GM23338 (cell line): ENCODE results near the gene ANKZF1. TPM values are rescaled to one million over a fixed set of nuclear protein-coding genes. Genes with fewer than 3 reads are reported as not detected.

Experiments
- ATAC-seq: fragments of 200-7000 bp; cut with Tn5 transposase; 3 replicates; pipeline ENCODE4 v1.9.1; 2020
- DNase-seq: peaks from one replicate; pipeline ENCODE4 v3.0.0-alpha.2; 2015; ENCODE audit warnings: low spot score
- H2AFZ ChIP-seq: fragments of 200-600 bp; sonication (generic); 2 replicates; pipeline ENCODE4 v1.8.0; 2016; ENCODE audit warnings: antibody characterized with exemption, mild to moderate bottlenecking, moderate library complexity
- H3F3A ChIP-seq: fragments of 200-600 bp; sonication (generic); replicated peaks from 2 replicates; pipeline ENCODE4 v1.8.0; 2017; ENCODE audit warnings: antibody characterized with exemption, mixed run types, low read depth
- H3K27ac ChIP-seq: fragments of 200-600 bp; sonication (generic); 2 replicates; pipeline ENCODE4 v1.6.1; 2016; ENCODE audit warnings: low read depth
- H3K27me3 ChIP-seq: fragments of 200-600 bp; sonication (generic); 2 replicates; pipeline ENCODE4 v1.8.0; 2016; ENCODE audit warnings: mild to moderate bottlenecking, mixed run types, moderate library complexity; ENCODE audit not compliant: insufficient read depth
- H3K36me3 ChIP-seq: fragments of 200-600 bp; sonication (generic); 2 replicates; pipeline ENCODE4 v1.8.0; 2016; ENCODE audit warnings: mild to moderate bottlenecking; ENCODE audit not compliant: insufficient read depth
- H3K4me1 ChIP-seq: fragments of 200-600 bp; sonication (generic); 2 replicates; pipeline ENCODE4 v1.8.0; 2016; ENCODE audit warnings: mild to moderate bottlenecking, moderate library complexity; ENCODE audit not compliant: insufficient read depth
- H3K4me2 ChIP-seq: fragments of 200-600 bp; sonication (generic); 2 replicates; pipeline ENCODE4 v1.7.1; 2017; ENCODE audit warnings: mixed run types
- H3K4me3 ChIP-seq: fragments of 200-600 bp; sonication (generic); 2 replicates; pipeline ENCODE4 v1.6.1; 2016; ENCODE audit warnings: mixed run types
- H3K79me2 ChIP-seq: fragments of 200-600 bp; sonication (generic); replicated peaks from 2 replicates; pipeline ENCODE4 v1.8.0; 2017; ENCODE audit warnings: mild to moderate bottlenecking; ENCODE audit not compliant: insufficient read depth
- H3K9me2 ChIP-seq: fragments of 200-600 bp; sonication (generic); 2 replicates; pipeline ENCODE4 v1.8.0; 2017; ENCODE audit not compliant: insufficient read depth
- H4K20me1 ChIP-seq: fragments of 200-600 bp; sonication (generic); replicated peaks from 2 replicates; pipeline ENCODE4 v1.8.0; 2017; ENCODE audit warnings: mild to moderate bottlenecking; ENCODE audit not compliant: insufficient read depth
- H3K27ac Mint-ChIP-seq: 2 replicates; pipeline ENCODE4 v1.8.0; 2020; ENCODE audit warnings: inconsistent platforms, mild to moderate bottlenecking, moderate library complexity, mixed read lengths
- H3K27me3 Mint-ChIP-seq: 3 replicates; pipeline ENCODE4 v1.8.0; 2022; ENCODE audit warnings: low read depth, mild to moderate bottlenecking, moderate library complexity, mixed read lengths, inconsistent platforms; ENCODE audit not compliant: insufficient read depth, poor library complexity
- H3K36me3 Mint-ChIP-seq: 3 replicates; pipeline ENCODE4 v1.8.0; 2021; ENCODE audit warnings: low read depth, mild to moderate bottlenecking, inconsistent platforms, moderate library complexity, mixed read lengths
- H3K4me1 Mint-ChIP-seq: 3 replicates; pipeline ENCODE4 v1.8.0; 2020; ENCODE audit warnings: mild to moderate bottlenecking, inconsistent platforms, mixed read lengths
- H3K4me3 Mint-ChIP-seq: 3 replicates; pipeline ENCODE4 v1.8.0; 2021; ENCODE audit warnings: moderate library complexity, mild to moderate bottlenecking, inconsistent platforms, mixed read lengths
- H3K9me3 Mint-ChIP-seq: 3 replicates; pipeline ENCODE4 v1.8.0; 2020; ENCODE audit warnings: moderate library complexity, mild to moderate bottlenecking, inconsistent platforms, mixed read lengths
- CREB1 ChIP-seq: fragments of 250-450 bp; sonication (Bioruptor Pico); IDR thresholded peaks from 2 replicates; pipeline ENCODE4 v1.5.0; 2020; ENCODE audit warnings: low read depth, mild to moderate bottlenecking, moderate library complexity
- EZH2phosphoT487 ChIP-seq: fragments of 200-600 bp; sonication (generic); IDR thresholded peaks from one replicate; pipeline ENCODE4 v1.8.1; 2018; ENCODE audit warnings: antibody characterized with exemption; ENCODE audit not compliant: unreplicated experiment
- JUNB ChIP-seq: IDR thresholded peaks from one replicate; pipeline ENCODE4 v1.6.1; 2016; ENCODE audit warnings: antibody characterized with exemption; ENCODE audit not compliant: unreplicated experiment
- NANOG ChIP-seq: IDR thresholded peaks from 2 replicates; pipeline ENCODE4 v1.6.1; 2016; ENCODE audit warnings: antibody characterized with exemption, borderline replicate concordance
- POLR2AphosphoS5 ChIP-seq: IDR thresholded peaks from 2 replicates; pipeline ENCODE4 v1.6.1; 2016; ENCODE audit warnings: antibody characterized with exemption, low read depth
- ZNF114 ChIP-seq: fragments of 250-450 bp; sonication (Bioruptor Pico); IDR thresholded peaks from 2 replicates; pipeline ENCODE4 v1.5.0; 2020; ENCODE audit warnings: mild to moderate bottlenecking, moderate library complexity
- ZNF331 ChIP-seq: fragments of 250-450 bp; sonication (Bioruptor Pico); IDR thresholded peaks from 2 replicates; pipeline ENCODE4 v1.5.0; 2020; ENCODE audit warnings: low read depth, mild to moderate bottlenecking, moderate library complexity
- ZNF462 ChIP-seq: fragments of 250-450 bp; sonication (Bioruptor Pico); IDR thresholded peaks from 2 replicates; pipeline ENCODE4 v1.5.0; 2020; ENCODE audit warnings: mild to moderate bottlenecking, moderate library complexity
- polyA plus RNA-seq: library from polyadenylated mRNA; unstranded; fragments of >200 nt; fragmentation: Nextera tagmentation; extraction: Ambion mirVana; gene quantifications from 2 replicates; pipeline ENCODE4 v1.2.1, GENCODE V29; 2016
- total RNA-seq: library from RNA; depleted of rRNA; stranded (reverse); fragments of >200 nt; shearing (Covaris generic); gene quantifications from 2 replicates; pipeline ENCODE4 v1.2.3, GENCODE V29; 2014
- TF ChIP-seq, protein P1 (sequence below): IDR thresholded peaks from 2 replicates; pipeline ENCODE4 v1.6.1; 2016; ENCODE audit warnings: antibody characterized with exemption

The ANKZF1 gene
- total and polyA plus RNA-seq, 2 experiments from 2014 or later: 29.9 to 61.9 TPM

GRCh38 chr2:219282375-219282774 is 52.8 kb downstream of the ANKZF1 start (continued):
- no peak for TF ChIP-seq ZNF462 (CRISPR knock-in tag)
- TF ChIP-seq POLR2AphosphoS5: no peak

- H3K9me3 Mint-ChIP-seq: no peaks in the 10 kb centered on the region
- no peak overlapping the region for H3K4me3 Mint-ChIP-seq
- H3K27ac ChIP-seq: no peak overlapping the region
- TF ChIP-seq, protein P1, sequence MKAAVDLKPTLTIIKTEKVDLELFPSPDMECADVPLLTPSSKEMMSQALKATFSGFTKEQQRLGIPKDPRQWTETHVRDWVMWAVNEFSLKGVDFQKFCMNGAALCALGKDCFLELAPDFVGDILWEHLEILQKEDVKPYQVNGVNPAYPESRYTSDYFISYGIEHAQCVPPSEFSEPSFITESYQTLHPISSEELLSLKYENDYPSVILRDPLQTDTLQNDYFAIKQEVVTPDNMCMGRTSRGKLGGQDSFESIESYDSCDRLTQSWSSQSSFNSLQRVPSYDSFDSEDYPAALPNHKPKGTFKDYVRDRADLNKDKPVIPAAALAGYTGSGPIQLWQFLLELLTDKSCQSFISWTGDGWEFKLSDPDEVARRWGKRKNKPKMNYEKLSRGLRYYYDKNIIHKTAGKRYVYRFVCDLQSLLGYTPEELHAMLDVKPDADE: no peak
- TF ChIP-seq ZNF331 (CRISPR knock-in tag) (no peak), EZH2phosphoT487 (no peak), ZNF114 (no peak), ZNF462 (CRISPR knock-in tag) (no peak), NANOG (no peak), JUNB (no peak), CREB1 (no peak)
Measured at GRCh38 chr2:219282943-219283581, 53.5 kb downstream of the ANKZF1 start.

More at GRCh38 chr2:219282943-219283581, 53.5 kb downstream of the ANKZF1 start:
- no peaks in the 10 kb centered on the region; the same call in 1 of the 2 replicates for H3K36me3 ChIP-seq
- peaks cover 31% of the 10 kb centered on the region for H3K4me1 Mint-ChIP-seq
- no peak overlapping the region for H3K27ac Mint-ChIP-seq
- no peak overlapping the region for H2AFZ ChIP-seq
- no peaks in the 10 kb centered on the region for H3F3A ChIP-seq
- H3K79me2 ChIP-seq: no peaks in the 10 kb centered on the region
- no peak overlapping the region for H3K4me2 ChIP-seq
- peaks cover 11% of the 10 kb centered on the region; the same call in 2 of the 3 replicates for H3K36me3 Mint-ChIP-seq
- ATAC-seq: no peak
- H3K27me3 ChIP-seq: no peaks in the 10 kb centered on the region
- no peaks in the 10 kb centered on the region for H3K9me2 ChIP-seq
- peaks cover 6% of the 10 kb centered on the region for H3K27me3 Mint-ChIP-seq
- no peak overlapping the region for H3K4me3 ChIP-seq
- H3K4me1 ChIP-seq: peaks cover 18% of the 10 kb centered on the region
- H4K20me1 ChIP-seq: no peaks in the 10 kb centered on the region; the same call in 1 of the 2 replicates
- no peak for DNase-seq
